SK-N-MC (cell line): ENCODE measurements around the gene BRIP1.

ENCODE experiments used
- EZH2 ChIP-seq: fragments of 200-600 bp; sonication (generic); IDR thresholded peaks from one replicate; pipeline ENCODE4 v1.6.1; 2017; ENCODE audit warnings: antibody characterized with exemption
- FOXP2 ChIP-seq: optimal IDR thresholded peaks from 2 replicates; pipeline ENCODE3; 2011; ENCODE audit warnings: mild to moderate bottlenecking, moderate library complexity; ENCODE audit not compliant: insufficient read depth; ENCODE audit errors: extremely low read length, control extremely low read depth
- POLR2AphosphoS5 ChIP-seq: IDR thresholded peaks from 2 replicates; pipeline ENCODE4 v1.6.1; 2012; ENCODE audit warnings: mild to moderate bottlenecking, low read depth, low read length, borderline replicate concordance

DNA sequence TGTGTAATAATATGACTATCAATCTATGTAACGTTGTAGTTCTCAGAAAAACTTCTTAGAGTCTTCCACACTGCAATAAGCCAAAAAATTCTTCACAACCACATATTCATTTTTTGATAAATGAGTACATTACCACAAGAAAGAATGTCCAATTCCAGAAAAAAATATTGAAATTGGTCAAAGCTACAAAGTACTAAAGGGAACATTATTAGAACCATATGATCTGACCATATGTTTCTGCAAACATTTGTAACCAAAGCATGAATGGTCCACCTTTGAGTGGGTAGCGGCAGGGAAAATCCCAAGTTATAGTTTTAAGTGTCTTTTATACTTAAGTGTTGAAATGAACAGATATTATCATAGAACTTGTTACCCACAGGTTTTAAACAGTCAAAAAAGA lies 200.6 kb downstream of the BRIP1 start:
- TF ChIP-seq EZH2 (no peak), FOXP2 (no peak), POLR2AphosphoS5 (no peak)
